Measurements from ENCODE around the gene PAGR1. TPM values are rescaled to one million over a fixed set of nuclear protein-coding genes. Genes with fewer than 3 reads are reported as not detected.

The PAGR1 gene
- polyA plus RNA-seq, 1 experiment: 15.6 TPM

DNA sequence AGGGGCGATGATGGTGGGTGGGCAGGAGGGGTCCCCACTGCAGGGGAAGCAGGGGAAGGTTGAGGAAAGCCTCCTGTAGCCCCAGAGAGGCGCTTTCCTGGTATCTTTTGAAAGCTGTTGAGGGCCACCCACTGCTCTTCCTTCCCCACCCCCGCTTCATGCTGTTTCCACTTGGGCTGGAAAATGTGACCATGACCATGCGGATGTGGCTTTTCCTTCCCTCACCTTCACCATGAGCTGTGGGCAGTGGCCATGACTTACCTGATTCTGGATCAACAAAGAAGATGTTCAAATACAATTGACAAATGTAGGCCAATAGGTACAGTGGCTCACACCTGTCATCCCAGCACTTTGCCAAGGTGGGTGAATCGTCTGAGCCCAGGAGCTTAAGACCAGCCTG is 18.1 kb downstream of the PAGR1 start:
- POLR2A ChIA-PET: interaction anchor here (0.6 to 0.7 kb wide), 2 partner anchors 34 to 1241 kb away, joined by 5 to 8 read pairs; no protein-coding TSS in a partner anchor

DNA sequence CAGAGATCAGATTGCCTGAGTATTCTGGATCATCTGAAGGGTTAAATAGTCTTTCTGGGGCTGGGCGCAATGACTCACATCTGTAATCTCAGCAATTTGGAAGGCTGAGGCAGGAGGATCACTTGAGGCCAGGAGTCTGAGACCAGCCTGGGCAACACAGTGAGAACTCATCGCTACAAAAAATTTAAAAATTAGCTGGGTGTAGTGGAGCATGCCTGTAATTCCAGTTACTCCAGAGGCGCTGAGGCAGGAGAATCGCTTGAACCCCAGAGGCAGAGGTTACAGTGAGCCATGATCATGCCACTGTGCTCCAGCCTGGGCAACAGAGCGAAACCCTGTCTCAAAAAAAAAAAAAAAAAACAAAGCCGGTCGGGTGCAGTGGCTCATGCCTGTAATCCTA is 20.0 kb downstream of the PAGR1 start:
- H3K36me3 ChIP-seq (ENCODE audit: control insufficient read depth, insufficient read depth, low read length): peaks cover 41% of the 10 kb centered on the region
- no peak overlapping the region for H3K4me3 ChIP-seq (ENCODE audit: low read depth, low read length)
- ChIA-PET CTCF (interaction anchor here (0.6 to 4.8 kb wide), 2 partner anchors 10 to 12 kb away, joined by 3 to 16 read pairs; no protein-coding TSS in a partner anchor), POLR2A (no interaction called here)
- no peak for DNase-seq (ENCODE audit: low read depth)
- TF ChIP-seq, protein P1, sequence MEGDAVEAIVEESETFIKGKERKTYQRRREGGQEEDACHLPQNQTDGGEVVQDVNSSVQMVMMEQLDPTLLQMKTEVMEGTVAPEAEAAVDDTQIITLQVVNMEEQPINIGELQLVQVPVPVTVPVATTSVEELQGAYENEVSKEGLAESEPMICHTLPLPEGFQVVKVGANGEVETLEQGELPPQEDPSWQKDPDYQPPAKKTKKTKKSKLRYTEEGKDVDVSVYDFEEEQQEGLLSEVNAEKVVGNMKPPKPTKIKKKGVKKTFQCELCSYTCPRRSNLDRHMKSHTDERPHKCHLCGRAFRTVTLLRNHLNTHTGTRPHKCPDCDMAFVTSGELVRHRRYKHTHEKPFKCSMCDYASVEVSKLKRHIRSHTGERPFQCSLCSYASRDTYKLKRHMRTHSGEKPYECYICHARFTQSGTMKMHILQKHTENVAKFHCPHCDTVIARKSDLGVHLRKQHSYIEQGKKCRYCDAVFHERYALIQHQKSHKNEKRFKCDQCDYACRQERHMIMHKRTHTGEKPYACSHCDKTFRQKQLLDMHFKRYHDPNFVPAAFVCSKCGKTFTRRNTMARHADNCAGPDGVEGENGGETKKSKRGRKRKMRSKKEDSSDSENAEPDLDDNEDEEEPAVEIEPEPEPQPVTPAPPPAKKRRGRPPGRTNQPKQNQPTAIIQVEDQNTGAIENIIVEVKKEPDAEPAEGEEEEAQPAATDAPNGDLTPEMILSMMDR (IDR thresholded peaks at IDR 0.05; ENCODE audit: insufficient read depth, low read depth, low read length): no peak
- no peaks in the 10 kb centered on the region for H3K27me3 ChIP-seq (ENCODE audit: control insufficient read depth, insufficient read depth, low read length)

More for the DNA sequence above, 18.1 kb downstream of the PAGR1 start:
- no peak for DNase-seq (ENCODE audit: low read depth)
- peaks cover 45% of the 10 kb centered on the region for H3K36me3 ChIP-seq (ENCODE audit: control insufficient read depth, insufficient read depth, low read length)
- CTCF ChIA-PET: interaction anchor here (0.5 to 4.8 kb wide), 2 partner anchors 14 to 59 kb away, joined by 3 to 16 read pairs; no protein-coding TSS in a partner anchor
- no peak overlapping the region for H3K4me3 ChIP-seq (ENCODE audit: low read depth, low read length)
- no peaks in the 10 kb centered on the region for H3K27me3 ChIP-seq (ENCODE audit: control insufficient read depth, insufficient read depth, low read length)
- TF ChIP-seq, protein P1 (IDR thresholded peaks at IDR 0.05; ENCODE audit: insufficient read depth, low read depth, low read length): no peak

DNA sequence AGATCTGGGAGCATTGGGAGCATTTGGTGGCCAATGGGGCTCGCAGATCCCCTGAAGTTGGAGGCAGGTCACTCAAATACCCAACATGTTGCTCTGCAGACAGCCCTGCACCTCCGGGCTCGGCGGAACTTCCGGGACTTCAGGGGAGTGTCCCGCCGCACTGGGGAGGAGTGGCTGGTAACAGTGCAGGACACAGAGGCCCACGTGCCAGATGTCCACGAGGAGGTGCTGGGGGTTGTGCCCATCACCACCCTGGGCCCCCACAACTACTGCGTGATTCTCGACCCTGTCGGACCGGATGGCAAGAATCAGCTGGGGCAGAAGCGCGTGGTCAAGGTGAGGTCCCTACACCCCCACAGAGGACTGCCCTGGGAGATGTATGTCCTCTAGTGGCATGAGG is 20.7 kb downstream of the PAGR1 start:
- POLR2A ChIA-PET: no interaction called here
- Histone ChIP-seq H3K4me3 (ENCODE audit: low read depth, low read length) (no peak overlapping the region), H3K27me3 (ENCODE audit: control insufficient read depth, insufficient read depth, low read length) (no peaks in the 10 kb centered on the region), H3K36me3 (ENCODE audit: control insufficient read depth, insufficient read depth, low read length) (peaks cover 42% of the 10 kb centered on the region)
- TF ChIP-seq, protein P1 (IDR thresholded peaks at IDR 0.05; ENCODE audit: insufficient read depth, low read depth, low read length): no peak
- DNase-seq (ENCODE audit: low read depth): no peak
- CTCF ChIA-PET: interaction anchor here (0.6 to 4.8 kb wide), 2 partner anchors 11 to 12 kb away, joined by 3 to 16 read pairs; no protein-coding TSS in a partner anchor

DNA sequence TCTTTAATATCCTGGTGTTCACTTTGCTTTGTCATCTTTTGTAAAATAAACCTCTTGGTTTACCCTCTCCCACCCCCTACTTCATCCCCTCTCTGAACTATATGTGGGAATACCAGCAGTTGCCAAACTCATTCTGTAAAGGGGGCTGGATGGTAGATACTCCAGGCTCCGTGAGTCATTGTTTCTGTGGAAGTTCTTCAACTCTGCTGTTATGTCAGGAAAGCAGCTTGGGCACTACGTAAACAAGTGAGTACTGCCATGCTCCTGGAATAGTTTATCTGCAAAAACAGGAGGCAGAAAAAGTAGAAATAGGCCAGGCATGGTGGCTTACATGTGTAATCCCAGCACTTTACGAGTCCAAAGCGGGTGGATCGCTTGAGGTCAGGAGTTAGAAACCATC is 21.9 kb downstream of the PAGR1 start:
- H3K4me3 ChIP-seq (ENCODE audit: low read depth, low read length): no peak overlapping the region
- H3K27me3 ChIP-seq (ENCODE audit: control insufficient read depth, insufficient read depth, low read length): no peaks in the 10 kb centered on the region
- DNase-seq (ENCODE audit: low read depth): no peak
- CTCF ChIA-PET: interaction anchor here (1.3 kb wide), 1 partner anchor 10 kb away, joined by 13 read pairs; no protein-coding TSS in a partner anchor
- peaks cover 48% of the 10 kb centered on the region for H3K36me3 ChIP-seq (ENCODE audit: control insufficient read depth, insufficient read depth, low read length)
- POLR2A ChIA-PET: interaction anchor here (0.7 kb wide), 1 partner anchor 15 kb away, joined by 3 read pairs; no protein-coding TSS in a partner anchor
- TF ChIP-seq, protein P1 (IDR thresholded peaks at IDR 0.05; ENCODE audit: insufficient read depth, low read depth, low read length): no peak

DNA sequence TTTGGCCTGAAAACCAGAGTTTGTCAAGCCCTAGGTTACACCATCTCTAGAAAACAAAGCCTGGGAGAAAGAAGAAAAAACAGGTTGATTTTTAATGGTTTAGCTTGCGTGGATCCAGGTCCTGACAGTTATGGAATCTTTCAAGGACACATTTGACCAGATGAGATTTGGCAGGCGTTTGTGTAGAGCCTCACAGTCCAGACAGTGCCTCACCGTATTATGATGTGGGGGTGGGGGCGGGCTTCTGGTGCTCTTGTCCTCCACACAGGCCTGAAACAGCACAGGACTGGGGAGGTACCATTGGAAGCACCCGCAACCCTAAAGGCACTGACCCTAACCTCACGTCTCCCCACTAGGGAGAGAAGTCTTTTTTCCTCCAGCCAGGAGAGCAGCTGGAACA is 23.9 kb downstream of the PAGR1 start:
- ChIA-PET CTCF (interaction anchor here (1.2 kb wide), 1 partner anchor 24 kb away, joined by 3 read pairs; the partner anchor contains the start of gene PAGR1), POLR2A (no interaction called here)
- TF ChIP-seq, protein P1 (IDR thresholded peaks at IDR 0.05; ENCODE audit: insufficient read depth, low read depth, low read length): no peak
- no peak for DNase-seq (ENCODE audit: low read depth)
- Histone ChIP-seq H3K27me3 (ENCODE audit: control insufficient read depth, insufficient read depth, low read length) (no peaks in the 10 kb centered on the region), H3K36me3 (ENCODE audit: control insufficient read depth, insufficient read depth, low read length) (peaks cover 45% of the 10 kb centered on the region), H3K4me3 (ENCODE audit: low read depth, low read length) (no peak overlapping the region)

Data from BJ (cell line).